Endothelial cell (in vitro differentiated cells): Measurements from ENCODE around the gene MREG. TPM values are rescaled to one million over a fixed set of nuclear protein-coding genes. Genes with fewer than 3 reads are reported as not detected.

Experiments
- DNase-seq: peaks from one replicate; pipeline ENCODE4 v3.0.0; 2021; ENCODE audit warnings: low spot score
- H3K27ac Mint-ChIP-seq: one replicate; pipeline ENCODE4 v1.8.0; 2021; ENCODE audit warnings: mixed read lengths, inconsistent platforms; ENCODE audit not compliant: unreplicated experiment
- H3K27me3 Mint-ChIP-seq: one replicate; pipeline ENCODE4 v1.8.0; 2021; ENCODE audit warnings: mild to moderate bottlenecking, moderate library complexity, mixed read lengths, inconsistent platforms; ENCODE audit not compliant: unreplicated experiment
- H3K36me3 Mint-ChIP-seq: one replicate; pipeline ENCODE4 v1.8.0; 2021; ENCODE audit warnings: mild to moderate bottlenecking, low read depth, mixed read lengths, inconsistent platforms; ENCODE audit not compliant: unreplicated experiment
- H3K4me1 Mint-ChIP-seq: one replicate; pipeline ENCODE4 v1.8.0; 2021; ENCODE audit warnings: mild to moderate bottlenecking, mixed read lengths, inconsistent platforms; ENCODE audit not compliant: unreplicated experiment
- H3K4me3 Mint-ChIP-seq: one replicate; pipeline ENCODE4 v1.8.0; 2021; ENCODE audit warnings: mild to moderate bottlenecking, mixed read lengths, inconsistent platforms; ENCODE audit not compliant: unreplicated experiment
- H3K9me3 Mint-ChIP-seq: one replicate; pipeline ENCODE4 v1.8.0; 2021; ENCODE audit warnings: mixed read lengths, inconsistent platforms; ENCODE audit not compliant: unreplicated experiment
- total RNA-seq: library from RNA; stranded (reverse); fragmentation: NEBNext Ultra II Directional; extraction: Animal tissue kit (Norgen Biotek cat#: 25700); gene quantifications from one replicate; pipeline ENCODE4 v1.2.1, GENCODE V29; 2021; ENCODE audit not compliant: unreplicated experiment
- TF ChIP-seq, protein P1 (sequence below): fragments of 200-600 bp; sonication (generic); IDR thresholded peaks from one replicate; pipeline ENCODE4 v1.5.0; 2021; ENCODE audit warnings: antibody characterized with exemption; ENCODE audit not compliant: unreplicated experiment

Gene MREG
- total RNA-seq, 1 donor from 2014 or later = 26.1 TPM

DNA sequence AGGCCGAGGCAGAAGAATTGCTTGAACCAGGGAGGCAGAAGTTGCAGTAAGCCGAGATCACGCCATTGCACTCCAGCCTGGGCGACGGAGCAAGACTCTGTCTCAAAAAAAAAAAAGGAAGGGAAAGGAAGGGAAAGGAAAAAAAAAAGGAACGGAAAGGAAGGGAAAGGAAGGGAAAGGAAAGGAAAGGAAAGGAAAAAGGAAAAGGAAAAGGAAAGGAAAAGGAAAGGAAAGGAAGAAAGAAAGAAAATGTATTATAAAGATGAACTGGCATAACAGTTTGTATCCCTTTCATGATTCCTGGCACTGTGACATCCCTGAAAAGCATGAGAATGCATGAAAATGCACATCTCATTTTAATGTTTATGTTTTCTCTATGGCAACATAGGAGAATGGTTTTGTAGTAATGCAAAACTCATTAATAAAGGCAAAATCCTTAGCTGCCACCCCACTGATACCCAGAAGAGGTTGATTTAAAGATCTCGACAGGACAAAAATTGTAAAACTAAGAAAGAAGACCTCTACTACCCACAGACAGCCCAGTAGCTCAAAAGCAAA lies 11.5 kb upstream of the MREG start:
- H3K36me3 Mint-ChIP-seq = no peaks in the 10 kb centered on the region
- TF ChIP-seq, protein P1, sequence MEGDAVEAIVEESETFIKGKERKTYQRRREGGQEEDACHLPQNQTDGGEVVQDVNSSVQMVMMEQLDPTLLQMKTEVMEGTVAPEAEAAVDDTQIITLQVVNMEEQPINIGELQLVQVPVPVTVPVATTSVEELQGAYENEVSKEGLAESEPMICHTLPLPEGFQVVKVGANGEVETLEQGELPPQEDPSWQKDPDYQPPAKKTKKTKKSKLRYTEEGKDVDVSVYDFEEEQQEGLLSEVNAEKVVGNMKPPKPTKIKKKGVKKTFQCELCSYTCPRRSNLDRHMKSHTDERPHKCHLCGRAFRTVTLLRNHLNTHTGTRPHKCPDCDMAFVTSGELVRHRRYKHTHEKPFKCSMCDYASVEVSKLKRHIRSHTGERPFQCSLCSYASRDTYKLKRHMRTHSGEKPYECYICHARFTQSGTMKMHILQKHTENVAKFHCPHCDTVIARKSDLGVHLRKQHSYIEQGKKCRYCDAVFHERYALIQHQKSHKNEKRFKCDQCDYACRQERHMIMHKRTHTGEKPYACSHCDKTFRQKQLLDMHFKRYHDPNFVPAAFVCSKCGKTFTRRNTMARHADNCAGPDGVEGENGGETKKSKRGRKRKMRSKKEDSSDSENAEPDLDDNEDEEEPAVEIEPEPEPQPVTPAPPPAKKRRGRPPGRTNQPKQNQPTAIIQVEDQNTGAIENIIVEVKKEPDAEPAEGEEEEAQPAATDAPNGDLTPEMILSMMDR = no peak
- peaks cover 10% of the 10 kb centered on the region for H3K4me1 Mint-ChIP-seq
- H3K9me3 Mint-ChIP-seq = no peaks in the 10 kb centered on the region
- H3K27ac Mint-ChIP-seq = peak overlapping the region; percentile 75
- H3K27me3 Mint-ChIP-seq = peaks cover 2% of the 10 kb centered on the region
- no peak for DNase-seq
- no peak overlapping the region for H3K4me3 Mint-ChIP-seq

DNA sequence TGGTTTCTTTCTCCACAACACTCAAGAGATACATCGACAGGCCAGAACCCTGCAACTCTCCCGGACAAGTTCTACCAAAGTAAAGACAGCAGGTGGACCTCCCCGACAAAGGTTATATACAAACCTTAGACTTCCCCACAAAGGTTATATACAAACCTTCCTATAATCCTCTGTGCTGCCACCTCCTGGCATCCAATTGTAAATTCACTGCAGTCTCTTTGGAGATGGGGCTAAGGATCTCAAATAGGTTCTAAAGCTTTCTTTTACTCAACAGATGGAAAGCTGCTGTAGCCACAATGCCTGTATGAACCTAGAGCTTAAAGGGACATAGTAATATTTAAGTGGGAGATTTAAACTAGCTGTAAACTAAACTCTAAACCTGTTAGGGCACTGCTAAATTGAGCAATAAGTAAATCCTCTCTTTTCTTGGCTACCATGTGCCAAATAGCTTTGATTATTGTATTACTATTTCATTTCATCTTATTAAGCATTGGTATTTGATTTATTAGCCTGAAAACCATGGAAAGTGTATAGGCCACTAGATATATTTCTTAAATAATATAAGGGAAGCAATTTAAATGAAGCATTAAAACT lies 9.8 kb upstream of the MREG start:
- peaks cover 6% of the 10 kb centered on the region for H3K36me3 Mint-ChIP-seq
- TF ChIP-seq, protein P1 = no peak
- no peak overlapping the region for H3K4me3 Mint-ChIP-seq
- H3K27ac Mint-ChIP-seq = no peak overlapping the region
- H3K27me3 Mint-ChIP-seq = peaks cover 2% of the 10 kb centered on the region
- peak; percentile 56 for DNase-seq
- H3K9me3 Mint-ChIP-seq = no peaks in the 10 kb centered on the region
- peaks cover 10% of the 10 kb centered on the region for H3K4me1 Mint-ChIP-seq

DNA sequence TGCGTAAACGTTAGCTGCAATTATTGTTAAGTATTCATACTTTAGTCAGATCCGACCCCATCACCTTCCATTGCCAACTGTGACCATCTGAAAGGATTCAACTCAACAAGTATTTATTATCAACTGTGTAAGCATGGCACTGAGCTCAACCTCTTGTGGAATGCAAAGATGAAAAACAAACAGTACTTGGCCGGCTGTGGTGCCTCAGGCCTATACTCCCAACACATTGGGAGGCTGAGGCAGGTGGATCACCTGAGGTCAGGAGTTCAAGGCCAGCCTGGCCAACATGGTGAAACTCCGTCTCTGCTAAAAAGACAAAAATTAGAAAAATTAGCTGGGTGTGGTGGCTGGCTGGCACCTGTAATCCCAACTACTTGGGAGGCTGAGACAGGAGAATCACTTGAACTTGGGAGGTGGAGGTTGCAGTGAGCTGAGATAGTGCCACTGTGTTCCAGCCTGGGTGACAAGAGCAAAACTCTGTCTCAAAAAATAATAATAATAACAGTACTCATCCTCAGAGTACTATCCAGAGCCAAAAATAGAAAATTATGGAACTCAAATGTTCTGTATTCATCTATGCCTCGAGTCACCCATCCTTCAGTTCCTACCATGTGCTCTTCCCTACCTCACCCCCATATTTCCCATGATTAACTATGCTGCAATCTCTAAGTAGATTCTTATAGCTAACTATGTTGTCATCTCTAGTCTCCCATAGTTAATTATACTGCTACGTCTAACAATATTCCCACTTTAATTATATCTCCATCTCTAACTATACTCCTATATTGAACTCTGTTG lies 8.6 kb upstream of the MREG start:
- no peak for DNase-seq
- H3K36me3 Mint-ChIP-seq = peaks cover 6% of the 10 kb centered on the region
- TF ChIP-seq, protein P1 = no peak

DNA sequence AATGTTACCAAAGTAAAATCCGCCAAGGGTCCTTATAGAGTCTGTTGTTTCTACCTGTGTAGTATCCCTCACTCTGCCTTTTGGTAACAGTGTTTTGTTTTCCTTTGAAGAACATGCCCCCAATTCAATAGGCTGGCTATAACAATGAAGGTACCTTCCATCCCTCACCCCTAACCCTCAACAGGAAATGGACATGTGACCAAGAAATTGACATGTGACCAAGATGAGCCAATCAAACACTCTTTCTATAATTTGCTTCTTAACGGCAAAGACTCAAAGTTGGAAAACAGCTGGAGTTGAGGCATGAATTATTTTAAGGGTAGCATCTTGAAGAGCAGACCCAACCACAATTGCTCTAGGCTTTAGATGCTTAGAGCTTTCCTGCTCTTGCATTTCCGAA lies 5.4 kb upstream of the MREG start:
- Mint-ChIP-seq H3K4me3 (no peak overlapping the region), H3K9me3 (no peaks in the 10 kb centered on the region), H3K36me3 (peaks cover 6% of the 10 kb centered on the region), H3K27me3 (peaks cover 4% of the 10 kb centered on the region), H3K27ac (no peak overlapping the region), H3K4me1 (peaks cover 12% of the 10 kb centered on the region)
- TF ChIP-seq, protein P1 = no peak
- DNase-seq = no peak

More for the DNA sequence above, 8.6 kb upstream of the MREG start:
- H3K4me3 Mint-ChIP-seq = no peak overlapping the region
- H3K4me1 Mint-ChIP-seq = peaks cover 10% of the 10 kb centered on the region
- peaks cover 2% of the 10 kb centered on the region for H3K27me3 Mint-ChIP-seq
- no peaks in the 10 kb centered on the region for H3K9me3 Mint-ChIP-seq
- H3K27ac Mint-ChIP-seq = no peak overlapping the region

DNA sequence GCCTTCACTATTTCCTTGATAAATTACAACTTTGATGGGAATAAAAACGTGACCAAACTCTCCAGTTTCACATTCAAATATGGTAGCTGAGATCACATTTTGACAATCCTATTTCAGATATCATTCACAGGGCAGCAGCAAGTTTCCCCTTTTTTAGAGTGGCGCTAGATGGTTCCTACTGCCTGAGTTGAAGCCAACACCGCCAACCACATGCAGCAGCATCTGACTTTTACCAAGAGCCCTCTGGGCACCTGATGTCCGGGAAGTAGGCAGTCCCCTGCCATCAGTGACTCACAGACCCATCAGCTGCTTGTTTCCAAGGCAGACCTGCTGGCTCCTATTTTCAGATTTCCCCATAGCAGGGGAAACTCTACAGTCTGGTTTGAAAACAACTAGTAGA lies 4.0 kb upstream of the MREG start:
- Mint-ChIP-seq H3K27me3 (peaks cover 2% of the 10 kb centered on the region), H3K4me1 (peaks cover 19% of the 10 kb centered on the region), H3K36me3 (peaks cover 6% of the 10 kb centered on the region), H3K27ac (no peak overlapping the region), H3K4me3 (no peak overlapping the region), H3K9me3 (no peaks in the 10 kb centered on the region)
- no peak for DNase-seq
- TF ChIP-seq, protein P1 = no peak
